PFSK-1 (cell line): Measurements from ENCODE around the gene MANEA.

ENCODE experiments used
- FOXP2 ChIP-seq: optimal IDR thresholded peaks from 2 replicates; pipeline ENCODE3; 2011; ENCODE audit warnings: borderline replicate concordance, control low read depth, inconsistent platforms; ENCODE audit not compliant: insufficient read depth; ENCODE audit errors: extremely low read length, extremely low read depth
- POLR2AphosphoS5 ChIP-seq: IDR thresholded peaks from 2 replicates; pipeline ENCODE4 v1.6.1; 2012; ENCODE audit warnings: low read depth, mild to moderate bottlenecking, control low read depth, low read length, moderate library complexity
- SIN3A ChIP-seq: IDR thresholded peaks from 2 replicates; pipeline ENCODE4 v1.6.1; 2012; ENCODE audit warnings: mild to moderate bottlenecking, low read length, moderate library complexity, borderline replicate concordance; ENCODE audit not compliant: insufficient read depth
- TAF1 ChIP-seq: IDR thresholded peaks from 2 replicates; pipeline ENCODE4 v1.6.1; 2012; ENCODE audit warnings: low read length, control low read depth, borderline replicate concordance; ENCODE audit not compliant: insufficient read depth
- TF ChIP-seq, protein P1 (sequence below), 2 experiments: IDR thresholded peaks; 2 replicates each; pipeline versions ENCODE4 v1.6.1 to v1.8.0; 2011 to 2012; ENCODE audit warnings: low read depth in 2 of 2, low read length in 2 of 2, control low read depth in 1 of 2, inconsistent platforms in 1 of 2, mild to moderate bottlenecking in 1 of 2, moderate library complexity in 1 of 2; ENCODE audit not compliant: insufficient read depth in 1 of 2

DNA sequence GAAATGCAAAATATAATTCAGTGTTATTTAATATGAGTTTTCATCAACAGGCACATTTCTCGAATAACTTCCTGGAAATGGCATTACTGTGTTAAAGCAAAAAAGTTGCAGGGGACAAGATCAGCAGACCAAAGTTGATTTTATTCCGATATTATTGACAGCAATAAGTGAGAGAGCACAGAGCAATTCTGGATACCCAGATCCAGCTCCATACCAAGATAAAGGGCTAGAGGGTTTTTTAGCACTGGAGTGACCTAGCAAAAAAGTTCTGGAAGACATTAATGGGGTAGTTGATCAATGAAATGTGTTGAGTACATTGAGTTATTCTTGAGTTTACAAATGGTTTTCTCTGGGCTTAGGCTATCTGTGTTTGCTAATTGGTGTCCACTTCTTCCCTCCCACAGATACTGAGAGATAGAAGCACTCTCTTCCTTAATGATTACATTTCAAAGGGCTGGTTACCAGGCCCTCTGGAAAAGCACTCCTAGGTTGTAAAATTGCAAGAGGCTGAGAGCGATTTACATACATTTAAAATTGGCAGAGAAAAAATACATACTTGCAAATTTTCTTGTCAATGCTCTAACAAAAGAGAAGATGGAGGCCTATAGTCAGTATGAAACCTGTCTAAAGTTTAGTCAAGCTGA, 47.0 kb upstream of the MANEA start:
- TF ChIP-seq POLR2AphosphoS5 (no peak), SIN3A (no peak), TAF1 (no peak), FOXP2 (no peak)
- TF ChIP-seq, protein P1, sequence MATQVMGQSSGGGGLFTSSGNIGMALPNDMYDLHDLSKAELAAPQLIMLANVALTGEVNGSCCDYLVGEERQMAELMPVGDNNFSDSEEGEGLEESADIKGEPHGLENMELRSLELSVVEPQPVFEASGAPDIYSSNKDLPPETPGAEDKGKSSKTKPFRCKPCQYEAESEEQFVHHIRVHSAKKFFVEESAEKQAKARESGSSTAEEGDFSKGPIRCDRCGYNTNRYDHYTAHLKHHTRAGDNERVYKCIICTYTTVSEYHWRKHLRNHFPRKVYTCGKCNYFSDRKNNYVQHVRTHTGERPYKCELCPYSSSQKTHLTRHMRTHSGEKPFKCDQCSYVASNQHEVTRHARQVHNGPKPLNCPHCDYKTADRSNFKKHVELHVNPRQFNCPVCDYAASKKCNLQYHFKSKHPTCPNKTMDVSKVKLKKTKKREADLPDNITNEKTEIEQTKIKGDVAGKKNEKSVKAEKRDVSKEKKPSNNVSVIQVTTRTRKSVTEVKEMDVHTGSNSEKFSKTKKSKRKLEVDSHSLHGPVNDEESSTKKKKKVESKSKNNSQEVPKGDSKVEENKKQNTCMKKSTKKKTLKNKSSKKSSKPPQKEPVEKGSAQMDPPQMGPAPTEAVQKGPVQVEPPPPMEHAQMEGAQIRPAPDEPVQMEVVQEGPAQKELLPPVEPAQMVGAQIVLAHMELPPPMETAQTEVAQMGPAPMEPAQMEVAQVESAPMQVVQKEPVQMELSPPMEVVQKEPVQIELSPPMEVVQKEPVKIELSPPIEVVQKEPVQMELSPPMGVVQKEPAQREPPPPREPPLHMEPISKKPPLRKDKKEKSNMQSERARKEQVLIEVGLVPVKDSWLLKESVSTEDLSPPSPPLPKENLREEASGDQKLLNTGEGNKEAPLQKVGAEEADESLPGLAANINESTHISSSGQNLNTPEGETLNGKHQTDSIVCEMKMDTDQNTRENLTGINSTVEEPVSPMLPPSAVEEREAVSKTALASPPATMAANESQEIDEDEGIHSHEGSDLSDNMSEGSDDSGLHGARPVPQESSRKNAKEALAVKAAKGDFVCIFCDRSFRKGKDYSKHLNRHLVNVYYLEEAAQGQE (IDR thresholded peaks at IDR 0.05; ENCODE audit: insufficient read depth in 1 of 2, low read depth in 2 of 2, low read length in 2 of 2), result no peak
